ENCODE results near the gene BNIP3.

BNIP3 gene

GRCh38 chr10:131949041-131949862 lies 32.5 kb downstream of the BNIP3 start:
- no peak for DNase-seq

- no peak for DNase-seq
Measured at GRCh38 chr10:131948501-131948900, 33.2 kb downstream of the BNIP3 start.

- no peak for DNase-seq
Measured at GRCh38 chr10:131947631-131948347, 33.9 kb downstream of the BNIP3 start.

- DNase-seq = no peak
Measured at GRCh38 chr10:131946880-131947279, 34.8 kb downstream of the BNIP3 start.

GRCh38 chr10:131946321-131946751 lies 35.4 kb downstream of the BNIP3 start:
- DNase-seq = no peak

GRCh38 chr10:131944976-131945695 lies 36.6 kb downstream of the BNIP3 start:
- DNase-seq = no peak

GRCh38 chr10:131944412-131944811 lies 37.3 kb downstream of the BNIP3 start:
- no peak for DNase-seq

GRCh38 chr10:131943021-131943814 lies 38.5 kb downstream of the BNIP3 start:
- DNase-seq = no peak

GRCh38 chr10:131942455-131942854 lies 39.3 kb downstream of the BNIP3 start:
- no peak for DNase-seq

- no peak for DNase-seq
Measured at GRCh38 chr10:131938681-131939080, 43.0 kb downstream of the BNIP3 start.

GRCh38 chr10:131937836-131938235 lies 43.9 kb downstream of the BNIP3 start:
- no peak for DNase-seq

GRCh38 chr10:131936736-131937135 lies 45.0 kb downstream of the BNIP3 start:
- no peak for DNase-seq

GRCh38 chr10:131936294-131936693 lies 45.4 kb downstream of the BNIP3 start:
- DNase-seq = no peak

- no peak for DNase-seq
Measured at GRCh38 chr10:131935260-131935659, 46.5 kb downstream of the BNIP3 start.

- no peak for DNase-seq
Measured at GRCh38 chr10:131934769-131935168, 47.0 kb downstream of the BNIP3 start.

GRCh38 chr10:131933696-131934086 lies 48.0 kb downstream of the BNIP3 start:
- DNase-seq = no peak

- no peak for DNase-seq
Measured at GRCh38 chr10:131933016-131933695, 48.6 kb downstream of the BNIP3 start.

- DNase-seq = no peak
Measured at GRCh38 chr10:131931981-131932380, 49.7 kb downstream of the BNIP3 start.

- no peak for DNase-seq
Measured at GRCh38 chr10:131930586-131931330, 51.0 kb downstream of the BNIP3 start.

- DNase-seq = no peak
Measured at GRCh38 chr10:131930150-131930549, 51.6 kb downstream of the BNIP3 start.

- no peak for DNase-seq
Measured at GRCh38 chr10:131929122-131929845, 52.4 kb downstream of the BNIP3 start.
